GM12864 (cell line): ENCODE measurements around the gene SUPT20H.

Experiments used
- DNase-seq: peaks from one replicate; pipeline ENCODE4 v3.0.0-alpha.2; 2011; ENCODE audit warnings: low read depth
- H3K4me3 ChIP-seq: 2 replicates; pipeline ENCODE4 v1.5.1; 2011; ENCODE audit warnings: mild to moderate bottlenecking, low read depth, low read length, control low read depth
- CTCF ChIP-seq: IDR thresholded peaks from 2 replicates; pipeline ENCODE4 v1.5.1; 2011; ENCODE audit warnings: low read depth, mild to moderate bottlenecking, moderate library complexity, low read length, control low read depth, inconsistent platforms; ENCODE audit errors: missing control alignments

SUPT20H gene

DNA sequence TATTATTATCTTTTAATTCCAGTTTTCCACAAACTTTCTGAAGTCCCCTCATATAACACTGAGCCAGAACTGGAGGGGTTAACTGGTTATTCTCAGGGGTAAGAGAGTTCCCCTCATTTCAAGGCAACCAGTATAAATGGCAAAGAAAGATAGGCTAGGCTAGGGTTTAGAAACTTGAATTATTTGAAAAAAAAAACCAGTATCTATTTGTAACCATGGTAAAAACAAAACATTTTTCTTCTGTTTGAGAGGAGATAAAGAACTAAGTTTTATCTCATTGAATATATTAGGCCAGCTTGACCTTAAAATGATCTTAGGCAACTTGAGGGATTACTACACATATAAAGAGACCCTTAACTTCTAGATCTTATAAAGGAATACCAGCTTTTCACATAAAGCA lies 19.6 kb downstream of the SUPT20H start:
- TF ChIP-seq CTCF, result no peak
- H3K4me3 ChIP-seq, result no peak overlapping the region

GRCh38 chr13:37037241-37037640 lies 22.2 kb downstream of the SUPT20H start:
- no peak for TF ChIP-seq CTCF
- DNase-seq, result no peak
- no peak overlapping the region for H3K4me3 ChIP-seq

More for the DNA sequence above, 19.6 kb downstream of the SUPT20H start:
- no peak for DNase-seq

- DNase-seq, result no peak
- TF ChIP-seq CTCF, result no peak
- no peak overlapping the region for H3K4me3 ChIP-seq
These were observed 29.9 kb downstream of the SUPT20H start for GRCh38 chr13:37029617-37030016.

- no peak for DNase-seq
These were observed 31.8 kb downstream of the SUPT20H start for GRCh38 chr13:37027639-37028038.

DNA sequence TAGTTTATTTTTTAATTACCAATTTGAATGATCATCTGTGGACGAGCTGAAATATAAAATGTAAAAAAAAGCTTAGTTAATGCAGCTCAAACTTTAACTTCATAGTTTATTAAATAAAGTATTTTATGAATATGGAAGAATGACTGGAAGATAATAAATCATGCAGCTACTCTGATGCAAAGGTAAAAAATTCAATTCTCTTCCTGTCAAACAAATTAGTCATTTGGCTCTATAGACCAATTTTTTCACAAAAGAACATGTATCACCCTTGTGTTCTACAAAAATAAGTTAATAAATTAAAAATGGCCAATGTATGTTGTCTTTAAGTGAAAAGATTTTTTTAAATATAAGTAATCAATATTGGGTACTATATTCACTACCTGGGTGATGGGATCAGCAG lies 32.7 kb downstream of the SUPT20H start:
- no peak for DNase-seq
- no peak for TF ChIP-seq CTCF
- no peak overlapping the region for H3K4me3 ChIP-seq

More at GRCh38 chr13:37027639-37028038, 31.8 kb downstream of the SUPT20H start:
- no peak overlapping the region for H3K4me3 ChIP-seq
- TF ChIP-seq CTCF, result no peak

GRCh38 chr13:37023871-37024270 lies 35.6 kb downstream of the SUPT20H start:
- DNase-seq, result no peak
- no peak for TF ChIP-seq CTCF
- H3K4me3 ChIP-seq, result no peak overlapping the region

- TF ChIP-seq CTCF, result no peak
- H3K4me3 ChIP-seq, result no peak overlapping the region
- no peak for DNase-seq
These were observed 44.9 kb downstream of the SUPT20H start for GRCh38 chr13:37014609-37015008.
